NCI-H2196 treated with DMSO at 0.1 percent for 48 hours (cell line): ENCODE results near the gene PAX6.
"Not testable (repeated sequence)": the region's sequence is repeated elsewhere in the genome, so short reads cannot be mapped to it uniquely, and the experiment has no call there.

Source experiments
- DNase-seq: peaks from one replicate; lab custom pipeline; 2025; ENCODE audit not compliant: unreplicated experiment; lab: John Stamatoyannopoulos, UW

Gene PAX6

DNA sequence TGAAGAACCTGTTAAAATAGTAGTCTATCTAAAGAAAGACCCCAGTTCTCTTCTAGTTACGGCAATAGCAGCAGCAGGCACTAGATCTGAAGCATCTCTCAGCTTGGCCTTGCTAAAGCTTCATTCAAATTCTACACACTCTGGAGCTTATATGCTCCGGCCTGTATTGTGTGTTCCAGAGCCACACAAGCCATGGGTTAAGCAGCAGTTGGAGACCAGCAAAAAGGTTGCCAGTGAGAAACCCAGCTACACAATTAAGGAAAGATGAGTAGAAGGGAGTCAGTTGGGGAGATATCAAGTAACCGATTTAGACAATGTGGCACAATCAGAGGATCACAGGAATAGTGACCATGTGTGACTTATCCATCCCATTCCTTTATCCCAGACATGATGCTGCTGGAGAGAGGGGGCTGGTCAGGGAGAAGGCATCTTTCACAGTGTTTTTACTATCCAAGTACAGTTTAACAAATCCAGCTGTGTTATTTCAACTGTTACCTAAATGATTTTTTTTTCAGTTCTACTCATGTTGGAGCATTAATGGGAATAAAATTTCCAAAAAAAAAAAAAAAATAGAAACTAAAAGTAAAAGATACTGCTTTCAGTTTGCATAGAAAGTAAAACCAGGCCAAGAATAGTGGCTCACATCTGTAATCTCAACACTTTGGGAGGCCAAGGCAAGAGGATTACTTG lies 41.0 kb downstream of the PAX6 start:
- no peak for DNase-seq

DNA sequence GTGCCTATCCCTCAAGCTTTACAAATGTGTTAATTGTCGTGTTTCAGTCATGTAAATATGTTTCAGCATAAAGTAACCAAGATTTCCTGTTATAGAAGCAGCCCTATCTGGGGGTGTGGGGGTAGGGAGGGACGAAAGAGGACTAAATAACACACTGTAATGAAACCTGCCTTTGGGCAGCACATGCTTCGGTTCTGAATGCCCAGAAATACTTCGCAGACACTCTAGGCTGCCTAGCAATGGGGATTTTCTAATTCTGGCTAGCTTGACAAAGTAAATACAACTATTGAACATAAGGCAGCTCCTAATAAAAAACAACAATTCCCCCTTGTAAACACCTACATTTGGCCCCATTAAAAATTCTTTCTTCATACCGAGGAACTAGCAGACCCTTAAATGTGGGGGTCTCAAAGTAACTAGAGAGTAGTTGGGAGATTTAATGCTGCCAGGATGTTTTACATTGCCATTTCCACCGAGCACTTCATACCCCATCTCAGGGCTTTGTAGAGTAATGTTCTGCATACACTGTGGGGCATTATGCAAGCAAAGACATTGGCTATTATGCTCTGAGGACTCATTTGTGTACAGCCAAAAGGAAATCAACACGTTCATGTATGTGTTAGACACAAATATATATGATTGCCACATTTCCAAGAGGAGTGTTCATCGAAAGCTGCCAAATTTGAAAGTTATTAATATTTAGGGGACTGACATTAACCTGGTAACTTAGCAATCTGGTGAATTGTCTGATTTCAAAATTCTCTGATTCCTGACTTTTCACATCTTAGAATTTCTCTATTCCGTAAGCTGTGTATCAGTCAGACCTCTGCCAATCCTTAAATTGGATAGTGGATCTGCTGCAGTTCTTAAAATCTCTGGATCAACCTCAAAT lies 42.1 kb downstream of the PAX6 start:
- no peak for DNase-seq

DNA sequence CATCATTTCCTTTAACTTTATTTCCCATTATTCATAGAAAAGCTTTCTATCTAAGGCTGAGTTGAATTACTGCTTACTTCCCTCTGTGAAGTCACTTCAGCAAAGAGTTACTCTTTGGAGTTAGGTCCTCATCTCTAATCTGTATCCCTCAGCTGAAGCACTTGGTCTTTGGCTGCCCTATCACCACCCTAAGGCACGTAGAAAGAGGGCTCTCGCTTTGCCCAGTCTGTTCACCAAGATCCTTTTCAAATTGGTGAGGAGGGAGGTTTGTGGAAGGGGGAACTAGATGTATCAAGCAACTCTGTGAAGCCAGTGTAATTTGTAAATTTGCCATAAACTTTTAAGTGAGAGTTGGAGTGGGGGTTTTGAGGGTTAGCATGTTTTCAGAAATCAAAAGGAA lies 43.4 kb downstream of the PAX6 start:
- no peak for DNase-seq

DNA sequence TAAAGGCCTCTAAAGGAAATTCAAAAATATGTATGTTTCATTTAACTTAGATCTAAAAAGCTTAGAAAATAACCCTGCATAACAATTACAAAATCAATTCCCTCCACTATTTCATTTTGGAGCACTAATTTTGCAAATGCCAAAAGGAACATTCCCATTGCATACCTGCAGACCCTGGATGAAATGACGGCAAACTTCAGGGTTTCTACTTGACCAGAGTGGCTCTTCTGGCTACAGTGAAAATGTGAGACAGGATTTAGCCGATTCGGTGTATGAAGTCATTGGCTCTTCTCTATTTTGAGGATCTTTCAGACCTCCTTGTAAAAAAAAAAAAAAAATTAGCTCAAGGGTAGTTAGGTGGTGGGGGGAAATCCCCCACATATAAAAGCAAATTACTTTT lies 44.1 kb downstream of the PAX6 start:
- DNase-seq, result no peak

DNA sequence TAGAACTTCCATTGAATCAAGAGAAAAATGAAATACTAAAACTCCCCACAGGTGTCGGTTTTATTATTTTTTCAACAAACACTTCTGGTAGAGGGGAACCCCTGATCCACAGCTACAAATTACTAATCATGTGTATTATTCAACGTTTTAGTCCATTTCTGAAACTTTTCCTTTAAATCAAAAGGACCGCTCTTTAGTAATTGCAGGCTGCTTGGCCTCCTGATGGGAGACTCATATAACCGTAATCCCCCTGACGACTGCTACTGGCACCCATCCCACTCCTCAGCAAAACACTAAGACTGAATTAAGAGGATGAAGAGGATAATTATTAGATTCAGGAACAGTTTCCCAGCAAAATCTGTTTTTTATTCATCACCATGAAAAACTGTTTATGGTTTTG lies 46.4 kb downstream of the PAX6 start:
- DNase-seq, result no peak

DNA sequence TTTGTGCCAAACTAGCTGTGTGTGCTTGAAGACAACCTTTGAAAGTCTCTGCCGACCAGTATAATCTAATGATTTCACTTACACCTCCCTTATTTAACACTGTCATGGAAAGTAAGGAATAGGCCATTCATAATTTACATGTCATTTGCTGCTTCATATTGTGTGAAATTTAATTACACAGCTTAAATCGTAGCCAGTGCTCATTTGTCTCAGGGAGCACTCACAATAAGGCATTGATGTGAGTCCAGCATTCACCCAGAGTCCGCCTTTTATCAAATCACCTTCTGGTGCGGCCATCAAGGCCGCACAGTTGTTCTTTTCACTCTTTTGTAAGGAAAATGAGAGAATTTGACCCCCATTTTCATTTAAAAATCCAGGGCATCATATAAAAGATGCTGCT lies 46.9 kb downstream of the PAX6 start:
- DNase-seq, result no peak

DNA sequence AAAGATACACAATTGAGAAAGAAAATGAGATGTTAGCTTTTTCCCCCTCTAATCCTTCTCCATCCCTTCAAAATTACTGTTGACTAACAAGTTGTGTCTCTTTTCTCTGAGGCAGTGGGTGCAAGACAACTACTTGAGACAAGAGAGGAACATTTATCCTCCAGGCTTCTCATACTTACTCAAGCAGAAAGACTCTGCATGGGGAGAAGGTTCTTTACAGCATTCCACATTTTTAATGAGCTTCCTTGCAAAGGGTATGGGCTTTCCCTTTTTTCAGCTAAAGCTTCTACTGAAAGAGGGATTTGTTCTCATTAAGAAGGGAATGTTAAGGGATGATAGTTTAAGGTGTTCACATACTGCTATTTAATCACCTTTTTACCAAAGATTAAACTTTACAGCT lies 47.8 kb downstream of the PAX6 start:
- no peak for DNase-seq

DNA sequence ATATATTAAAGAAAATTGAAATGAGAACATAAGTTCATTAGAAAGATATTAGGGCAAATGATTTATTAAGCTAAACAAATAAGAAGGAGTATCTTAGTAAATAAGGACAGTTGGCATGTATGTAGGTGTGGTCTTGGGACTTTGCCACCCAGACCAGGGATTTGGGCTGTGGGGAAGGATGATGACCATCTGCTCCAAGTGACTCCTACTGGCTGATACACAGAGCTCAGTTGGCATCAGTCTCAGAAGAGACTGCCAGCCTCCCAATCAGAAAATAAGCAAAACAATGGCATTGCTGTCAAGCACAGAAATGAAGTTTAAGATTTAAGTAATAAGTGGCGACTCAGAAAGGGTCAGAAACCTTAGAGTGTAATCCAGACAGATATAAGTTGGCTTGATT lies 49.5 kb downstream of the PAX6 start:
- no peak for DNase-seq

DNA sequence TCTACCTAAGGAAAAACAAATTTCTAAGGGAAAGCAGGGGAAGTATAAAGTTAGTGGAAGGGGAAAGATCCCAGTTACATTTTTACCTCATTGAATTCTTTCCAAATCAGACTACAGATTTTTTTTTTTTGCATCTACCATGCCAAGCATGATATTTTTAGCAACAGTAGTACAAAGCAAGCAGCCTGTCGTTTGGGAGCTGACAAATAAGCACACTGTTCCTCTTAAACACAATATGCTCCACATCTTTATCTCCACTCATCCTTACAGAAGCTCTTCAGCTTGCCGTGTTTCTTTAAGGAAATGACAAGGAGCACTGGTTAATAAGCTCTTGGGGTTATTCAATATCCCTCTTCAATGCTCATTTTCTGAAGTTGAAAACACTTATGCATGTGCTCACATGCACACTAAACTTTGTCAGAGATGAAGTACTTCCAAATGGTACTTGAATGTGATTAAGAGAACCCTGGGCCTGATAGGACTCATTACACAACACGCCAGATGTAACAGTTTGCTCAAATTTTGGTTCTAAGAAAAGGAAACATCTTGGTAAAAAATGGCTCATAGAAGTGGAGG lies 53.8 kb downstream of the PAX6 start:
- DNase-seq, result no peak

DNA sequence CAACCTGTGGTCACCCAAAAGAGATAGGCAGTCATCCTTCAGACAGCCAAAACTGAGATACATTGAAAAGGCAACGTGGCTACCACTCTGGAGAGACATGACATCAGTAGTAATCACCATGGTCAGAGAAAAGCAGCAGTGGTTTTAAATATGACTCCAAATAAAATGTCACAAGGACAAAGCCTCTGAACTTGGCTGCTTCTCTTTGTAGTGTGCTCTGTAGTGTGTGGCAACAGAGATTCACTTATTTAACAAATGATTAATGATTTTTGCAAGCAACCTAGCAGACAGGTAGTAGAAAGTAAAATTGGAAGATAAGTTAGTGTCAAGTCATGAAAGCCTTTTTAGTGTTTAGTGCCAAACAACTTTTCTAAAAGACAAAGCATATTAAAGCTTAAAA lies 63.5 kb downstream of the PAX6 start:
- DNase-seq, result no peak

DNA sequence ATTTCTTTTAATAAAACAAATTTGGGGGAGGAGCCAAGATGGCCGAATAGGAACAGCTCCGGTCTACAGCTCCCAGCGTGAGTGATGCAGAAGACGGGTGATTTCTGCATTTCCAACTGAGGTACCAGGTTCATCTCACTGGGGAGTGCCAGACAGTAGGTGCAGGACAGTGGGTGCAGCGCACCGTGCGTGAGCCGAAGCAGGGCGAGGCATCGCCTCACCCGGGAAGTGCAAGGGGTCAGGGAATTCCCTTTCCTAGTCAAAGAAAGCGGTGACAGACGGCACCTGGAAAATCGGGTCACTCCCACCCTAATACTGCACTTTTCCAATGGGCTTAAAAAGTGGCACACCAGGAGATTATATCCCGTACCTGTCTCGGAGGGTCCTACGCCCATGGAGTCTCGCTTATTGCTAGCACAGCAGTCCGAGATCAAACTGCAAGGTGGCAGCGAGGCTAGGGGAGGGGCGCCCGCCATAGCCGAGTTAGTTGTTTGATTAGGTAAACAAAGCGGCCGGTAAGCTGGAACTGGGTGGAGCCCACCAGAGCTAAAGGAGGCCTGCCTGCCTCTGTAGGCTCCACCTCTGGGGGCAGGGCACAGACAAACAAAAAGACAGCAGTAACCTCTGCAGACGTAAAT lies 70.3 kb downstream of the PAX6 start:
- DNase-seq, result not testable (repeated sequence)

DNA sequence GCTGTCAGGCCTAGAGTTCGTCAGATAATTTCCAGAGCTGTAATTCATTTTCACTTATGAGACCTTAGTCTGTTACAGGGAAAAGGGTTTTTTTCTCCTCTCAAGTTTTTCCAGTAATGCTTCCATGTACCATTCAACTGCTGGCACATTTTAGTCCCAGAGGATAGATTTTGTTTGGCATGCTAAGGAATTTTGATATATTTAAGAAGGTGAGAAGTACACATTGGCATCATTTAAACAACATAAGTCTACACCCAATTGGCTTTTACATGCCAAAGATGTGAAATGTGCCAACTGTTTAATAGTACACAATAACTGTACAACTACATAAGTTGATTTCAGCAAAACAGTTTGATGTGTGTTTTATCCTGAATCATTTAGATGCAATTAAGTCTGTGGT lies 71.0 kb downstream of the PAX6 start:
- DNase-seq, result no peak
